ENCODE results near the gene ICAM1. TPM values are rescaled to one million over a fixed set of nuclear protein-coding genes. Genes with fewer than 3 reads are reported as not detected.

Gene ICAM1
- total RNA-seq, 1 donor from 2014 or later: 37.4 TPM

DNA sequence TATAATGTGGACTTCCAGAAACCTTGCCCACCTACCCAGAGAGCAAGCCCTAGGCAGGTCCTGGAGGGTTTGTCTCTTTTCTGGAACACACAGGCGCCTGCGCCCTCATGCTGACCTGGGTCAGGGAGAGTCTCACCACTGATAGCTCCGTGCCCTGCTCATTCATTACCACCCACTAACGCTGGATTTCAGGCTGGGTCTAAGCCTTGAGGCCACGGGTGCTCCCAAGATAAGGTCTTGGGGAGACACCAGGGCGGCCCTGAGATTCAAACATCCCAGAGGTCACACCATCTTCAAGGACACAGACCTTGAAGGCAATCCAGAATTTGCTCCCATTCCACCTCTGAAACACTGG lies 44.9 kb upstream of the ICAM1 start:
- peaks cover 26% of the 10 kb centered on the region for H3K4me1 Mint-ChIP-seq
- DNase-seq (no peak), ATAC-seq (ENCODE audit: low read depth) (no peak)
- CTCF ChIA-PET: interaction anchor here (8.1 kb wide), 1 partner anchor 24 kb away, joined by 93 read pairs; the partner anchor contains the start of gene MRPL4
- intact Hi-C loops (cut with micrococcal nuclease): no loop called here
- no peak overlapping the region for H3K27ac Mint-ChIP-seq
- no peaks in the 10 kb centered on the region for H3K27me3 Mint-ChIP-seq
- peaks cover 2% of the 10 kb centered on the region for H3K36me3 Mint-ChIP-seq (ENCODE audit: low read depth)
- H3K4me3 Mint-ChIP-seq: no peak overlapping the region
- TF ChIP-seq, protein P1, sequence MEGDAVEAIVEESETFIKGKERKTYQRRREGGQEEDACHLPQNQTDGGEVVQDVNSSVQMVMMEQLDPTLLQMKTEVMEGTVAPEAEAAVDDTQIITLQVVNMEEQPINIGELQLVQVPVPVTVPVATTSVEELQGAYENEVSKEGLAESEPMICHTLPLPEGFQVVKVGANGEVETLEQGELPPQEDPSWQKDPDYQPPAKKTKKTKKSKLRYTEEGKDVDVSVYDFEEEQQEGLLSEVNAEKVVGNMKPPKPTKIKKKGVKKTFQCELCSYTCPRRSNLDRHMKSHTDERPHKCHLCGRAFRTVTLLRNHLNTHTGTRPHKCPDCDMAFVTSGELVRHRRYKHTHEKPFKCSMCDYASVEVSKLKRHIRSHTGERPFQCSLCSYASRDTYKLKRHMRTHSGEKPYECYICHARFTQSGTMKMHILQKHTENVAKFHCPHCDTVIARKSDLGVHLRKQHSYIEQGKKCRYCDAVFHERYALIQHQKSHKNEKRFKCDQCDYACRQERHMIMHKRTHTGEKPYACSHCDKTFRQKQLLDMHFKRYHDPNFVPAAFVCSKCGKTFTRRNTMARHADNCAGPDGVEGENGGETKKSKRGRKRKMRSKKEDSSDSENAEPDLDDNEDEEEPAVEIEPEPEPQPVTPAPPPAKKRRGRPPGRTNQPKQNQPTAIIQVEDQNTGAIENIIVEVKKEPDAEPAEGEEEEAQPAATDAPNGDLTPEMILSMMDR (IDR thresholded peaks at IDR 0.05): no peak
- POLR2A ChIA-PET: no interaction called here
- H3K9me3 Mint-ChIP-seq: no peaks in the 10 kb centered on the region

DNA sequence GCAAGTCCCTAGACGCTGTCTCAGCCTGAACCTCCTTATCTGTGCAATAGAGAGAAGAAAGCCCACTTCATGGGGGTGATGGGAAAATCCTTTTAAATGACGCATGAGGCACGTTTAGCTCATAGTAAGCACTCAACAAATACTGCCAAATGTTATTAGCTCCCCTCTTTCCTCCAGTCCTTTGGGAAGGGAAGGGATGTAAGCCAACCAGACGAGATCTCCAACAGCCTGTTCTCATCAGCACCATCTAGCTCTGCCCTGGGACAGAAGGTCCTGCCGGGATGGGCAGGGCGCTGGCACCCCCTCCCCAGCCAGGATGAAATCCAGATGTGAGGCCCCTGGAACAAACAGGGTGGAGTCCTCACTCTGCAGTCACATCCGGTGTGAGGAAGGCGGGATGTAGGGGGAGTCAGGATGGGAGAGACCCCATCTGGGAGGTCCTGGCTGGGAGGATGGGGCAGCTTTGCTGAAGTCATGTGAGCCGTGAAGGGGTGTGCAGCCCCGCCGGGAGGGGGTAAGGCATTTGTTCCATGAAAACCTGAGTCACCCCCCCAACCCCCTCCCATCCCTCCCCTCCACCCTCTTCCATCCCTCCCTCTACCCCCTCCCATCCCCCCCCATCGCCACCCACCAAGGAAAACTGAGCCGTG lies 44.4 kb upstream of the ICAM1 start:
- Mint-ChIP-seq H3K27ac (no peak overlapping the region), H3K4me1 (peaks cover 27% of the 10 kb centered on the region), H3K4me3 (no peak overlapping the region), H3K27me3 (no peaks in the 10 kb centered on the region), H3K9me3 (no peaks in the 10 kb centered on the region), H3K36me3 (ENCODE audit: low read depth) (peaks cover 2% of the 10 kb centered on the region)
- ATAC-seq (ENCODE audit: low read depth): no peak
- DNase-seq: no peak
- TF ChIP-seq, protein P1 (IDR thresholded peaks at IDR 0.05): no peak
- POLR2A ChIA-PET: interaction anchor here (1.0 kb wide), 1 partner anchor 10 kb away, joined by 8 read pairs; no protein-coding TSS in a partner anchor
- CTCF ChIA-PET: interaction anchor here (8.1 kb wide), 1 partner anchor 24 kb away, joined by 93 read pairs; the partner anchor contains the start of gene MRPL4
- intact Hi-C loops (cut with micrococcal nuclease): no loop called here

DNA sequence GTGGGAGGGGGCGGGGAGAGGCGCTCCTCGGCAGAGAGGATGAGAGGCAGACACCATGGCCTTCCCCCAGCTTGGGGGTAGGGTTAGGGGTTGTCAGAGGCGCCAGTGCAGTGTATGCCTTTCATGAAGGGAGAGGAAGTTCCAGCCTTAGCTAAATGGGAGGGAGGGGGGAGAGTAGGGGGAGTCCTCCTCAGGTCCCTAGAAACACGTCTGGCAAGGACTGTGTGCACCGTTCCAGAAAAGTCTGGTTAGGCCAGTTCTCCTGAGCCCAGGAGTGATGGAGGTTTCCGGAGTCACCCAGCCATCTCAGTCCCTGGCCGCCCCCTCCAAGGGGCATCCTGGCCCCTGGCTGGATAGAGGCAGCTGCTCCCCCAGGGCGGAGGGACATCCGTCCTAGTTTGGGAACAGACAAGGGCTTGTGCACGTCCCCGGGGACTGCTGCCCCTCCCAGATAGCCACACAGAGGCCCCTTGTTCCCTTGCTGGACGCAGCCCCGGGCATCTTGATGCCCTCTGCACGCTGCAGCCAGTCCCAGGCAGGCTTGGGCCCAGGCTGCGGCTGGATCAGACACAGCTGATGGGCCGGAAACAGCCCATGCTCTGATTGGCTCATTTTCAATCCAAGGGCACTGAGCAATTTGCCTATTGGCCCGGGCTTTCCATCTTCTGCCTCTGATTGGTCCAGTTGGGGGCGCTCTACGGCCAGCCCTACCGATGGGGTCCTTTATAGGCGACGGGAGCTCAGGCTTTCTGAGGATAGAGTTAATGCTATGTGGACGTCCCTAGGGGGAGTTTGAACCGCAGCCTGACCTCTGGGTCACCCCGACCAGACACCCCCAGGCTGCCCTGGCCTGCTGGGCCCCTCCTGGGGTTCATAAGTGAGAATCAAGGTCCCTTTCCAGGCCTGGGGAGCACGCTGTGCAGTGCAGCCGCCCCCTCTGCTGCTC lies 43.6 kb upstream of the ICAM1 start:
- ChIA-PET CTCF (interaction anchor here (8.1 kb wide), 1 partner anchor 23 kb away, joined by 93 read pairs; the partner anchor contains the start of gene MRPL4), POLR2A (interaction anchor here (0.7 to 1.0 kb wide), 2 partner anchors 9 to 23 kb away, joined by 3 to 8 read pairs; no protein-coding TSS in a partner anchor)
- no peak for ATAC-seq (ENCODE audit: low read depth)
- Mint-ChIP-seq H3K4me3 (no peak overlapping the region), H3K27me3 (no peaks in the 10 kb centered on the region), H3K4me1 (peaks cover 33% of the 10 kb centered on the region), H3K9me3 (no peaks in the 10 kb centered on the region), H3K27ac (no peak overlapping the region), H3K36me3 (ENCODE audit: low read depth) (peaks cover 2% of the 10 kb centered on the region)
- DNase-seq: no peak
- TF ChIP-seq, protein P1 (IDR thresholded peaks at IDR 0.05): no peak
- intact Hi-C loops (cut with micrococcal nuclease): no loop called here

DNA sequence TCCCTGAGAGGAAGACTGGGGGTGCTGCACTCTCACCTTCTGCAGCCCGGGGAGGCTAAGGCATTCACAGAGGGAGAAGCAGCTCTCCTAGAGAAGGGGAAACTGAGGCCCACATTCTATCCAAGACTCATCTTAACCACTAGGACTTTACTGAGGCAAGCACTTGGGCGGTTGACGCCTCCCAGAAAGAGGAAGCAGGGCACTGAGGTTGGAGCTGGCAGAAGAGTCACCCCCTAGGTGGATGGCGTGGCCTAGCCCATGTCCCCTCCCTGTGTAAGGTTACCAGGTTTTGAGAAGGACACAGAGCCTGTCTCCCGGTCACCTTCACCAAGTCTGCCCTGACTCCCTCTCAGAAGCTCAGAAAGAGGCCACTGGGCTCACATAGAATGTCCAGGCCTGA lies 42.5 kb upstream of the ICAM1 start:
- Mint-ChIP-seq H3K36me3 (ENCODE audit: low read depth) (no peaks in the 10 kb centered on the region), H3K4me3 (no peak overlapping the region), H3K4me1 (peaks cover 34% of the 10 kb centered on the region), H3K9me3 (no peaks in the 10 kb centered on the region), H3K27me3 (no peaks in the 10 kb centered on the region), H3K27ac (no peak overlapping the region)
- TF ChIP-seq, protein P1 (IDR thresholded peaks at IDR 0.05): no peak
- CTCF ChIA-PET: interaction anchor here (1.5 to 8.1 kb wide), 2 partner anchors 18 to 22 kb away, joined by 5 to 93 read pairs; partner anchors contain the start of gene MRPL4
- no peak for DNase-seq
- POLR2A ChIA-PET: interaction anchor here (0.7 to 1.6 kb wide), 3 partner anchors 22 to 23 kb away, joined by 3 to 7 read pairs (median 3); partner anchors contain the start of gene MRPL4
- ATAC-seq (ENCODE audit: low read depth): no peak
- intact Hi-C loops (cut with micrococcal nuclease): loop anchor here (2.0 kb wide), 1 partner anchor 34 kb away; the partner anchor contains the start of gene DNMT1

All from activated B cell treated with CpG ODN at 0.5 μM for 24 hours (primary cell).